ENCODE measurements around the gene PDE6B.
"Not testable (repeated sequence)": the region's sequence is repeated elsewhere in the genome, so short reads cannot be mapped to it uniquely, and the experiment has no call there.

The PDE6B gene

GRCh38 chr4:656436-657337 lies 31.3 kb downstream of the PDE6B start:
- no peak for DNase-seq (ENCODE audit: low read depth)

- DNase-seq (ENCODE audit: low read depth), result no peak
These were observed 32.0 kb downstream of the PDE6B start for GRCh38 chr4:657338-657833.

- no peak for DNase-seq (ENCODE audit: low read depth)
These were observed 32.7 kb downstream of the PDE6B start for GRCh38 chr4:657834-658667.

- no peak for DNase-seq (ENCODE audit: low read depth)
These were observed 33.6 kb downstream of the PDE6B start for GRCh38 chr4:658681-659667.

GRCh38 chr4:659851-660250 lies 34.5 kb downstream of the PDE6B start:
- no peak for DNase-seq (ENCODE audit: low read depth)

GRCh38 chr4:660401-660800 lies 35.0 kb downstream of the PDE6B start:
- DNase-seq (ENCODE audit: low read depth), result no peak

GRCh38 chr4:661231-661630 lies 35.9 kb downstream of the PDE6B start:
- DNase-seq (ENCODE audit: low read depth), result no peak

GRCh38 chr4:661881-662761 lies 36.7 kb downstream of the PDE6B start:
- no peak for DNase-seq (ENCODE audit: low read depth)

- DNase-seq (ENCODE audit: low read depth), result no peak
These were observed 37.7 kb downstream of the PDE6B start for GRCh38 chr4:663046-663437.

GRCh38 chr4:663438-664428 lies 38.4 kb downstream of the PDE6B start:
- peak; percentile 64 for DNase-seq (ENCODE audit: low read depth)

GRCh38 chr4:664713-665231 lies 39.4 kb downstream of the PDE6B start:
- DNase-seq (ENCODE audit: low read depth), result no peak

GRCh38 chr4:665381-665750 lies 40.0 kb downstream of the PDE6B start:
- DNase-seq (ENCODE audit: low read depth), result no peak

- no peak for DNase-seq (ENCODE audit: low read depth)
These were observed 40.5 kb downstream of the PDE6B start for GRCh38 chr4:665751-666435.

- no peak for DNase-seq (ENCODE audit: low read depth)
These were observed 41.0 kb downstream of the PDE6B start for GRCh38 chr4:666436-666810.

- no peak for DNase-seq (ENCODE audit: low read depth)
These were observed 41.6 kb downstream of the PDE6B start for GRCh38 chr4:666822-667544.

GRCh38 chr4:667545-667925 lies 42.2 kb downstream of the PDE6B start:
- DNase-seq (ENCODE audit: low read depth), result no peak

- DNase-seq (ENCODE audit: low read depth), result not testable (repeated sequence)
These were observed 42.8 kb downstream of the PDE6B start for GRCh38 chr4:668219-668618.
